HG03039 (cell line): ENCODE results near the gene FITM1.

Experiments used
- ATAC-seq: cut with Tn5 transposase; IDR thresholded peaks from one replicate; pipeline ENCODE4 v1.9.1; 2021; ENCODE audit warnings: mild to moderate bottlenecking, moderate library complexity; ENCODE audit not compliant: unreplicated experiment

FITM1 gene

DNA sequence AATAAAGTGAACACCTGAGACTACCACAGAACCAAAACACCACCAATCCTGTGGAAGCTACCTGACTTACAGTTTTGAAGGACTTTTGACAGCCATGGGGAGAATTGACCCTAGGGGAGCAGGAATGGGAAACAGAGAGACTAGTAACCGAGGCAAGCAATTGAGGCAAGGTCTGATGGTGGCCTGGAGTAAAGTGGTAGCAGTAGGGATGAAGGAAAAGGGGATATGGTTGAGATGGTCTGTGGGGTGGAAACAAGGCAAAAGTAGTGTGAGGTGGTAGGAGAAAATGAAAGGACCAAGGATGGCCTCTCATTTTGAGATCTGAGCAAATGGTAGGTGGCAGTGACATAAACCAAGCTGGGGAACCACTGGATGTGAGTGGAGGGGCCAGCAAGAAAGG is 26.4 kb downstream of the FITM1 start:
- ATAC-seq = no peak

DNA sequence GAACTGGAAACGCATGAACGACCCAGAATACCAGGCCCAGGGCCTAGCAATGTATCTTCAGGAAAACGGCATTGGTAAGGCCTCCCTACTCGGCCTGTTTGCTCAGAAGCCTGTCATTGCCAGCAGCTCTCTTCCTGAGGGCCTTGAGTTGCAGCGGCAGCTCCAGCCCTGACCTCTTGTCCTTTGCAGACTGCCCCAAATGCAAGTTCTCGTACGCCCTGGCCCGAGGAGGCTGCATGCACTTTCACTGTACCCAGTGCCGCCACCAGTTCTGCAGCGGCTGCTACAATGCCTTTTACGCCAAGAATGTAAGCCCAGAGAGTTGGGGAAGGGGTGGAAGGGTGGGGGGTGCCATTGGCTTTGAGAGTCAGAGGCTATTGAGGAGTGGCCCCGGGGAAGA is 26.9 kb downstream of the FITM1 start:
- no peak for ATAC-seq

DNA sequence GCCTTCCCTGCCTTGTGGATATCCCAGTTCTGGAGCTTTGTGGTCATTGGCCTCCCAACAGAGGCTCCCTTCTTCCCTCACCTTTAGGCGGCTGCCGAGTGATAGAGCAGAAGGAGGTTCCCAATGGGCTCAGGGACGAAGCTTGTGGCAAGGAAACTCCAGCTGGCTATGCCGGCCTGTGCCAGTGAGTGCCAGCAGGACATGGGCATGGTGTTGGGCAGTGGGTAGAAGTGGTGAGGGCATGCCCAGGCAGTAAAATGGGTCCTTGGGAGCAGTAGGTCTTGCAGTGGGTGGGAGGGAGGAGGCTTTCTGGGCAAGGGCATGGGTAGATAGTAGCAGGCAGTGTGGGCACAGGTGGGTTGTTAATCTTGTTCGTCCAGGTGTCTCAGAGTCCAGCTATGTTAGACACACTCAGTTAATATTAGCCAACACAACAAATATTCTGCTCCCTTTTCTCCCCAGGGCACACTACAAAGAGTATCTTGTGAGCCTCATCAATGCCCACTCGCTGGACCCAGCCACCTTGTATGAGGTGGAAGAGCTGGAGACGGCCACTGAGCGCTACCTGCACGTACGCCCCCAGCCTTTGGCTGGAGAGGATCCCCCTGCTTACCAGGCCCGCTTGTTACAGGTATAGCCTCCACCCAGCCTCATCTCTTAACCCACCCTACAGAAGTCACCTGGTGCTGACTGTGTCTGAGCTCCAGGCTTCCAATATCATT is 29.5 kb downstream of the FITM1 start:
- ATAC-seq = no peak

- ATAC-seq = no peak
Measured at GRCh38 chr14:24160499-24160849, 30.0 kb downstream of the FITM1 start.

DNA sequence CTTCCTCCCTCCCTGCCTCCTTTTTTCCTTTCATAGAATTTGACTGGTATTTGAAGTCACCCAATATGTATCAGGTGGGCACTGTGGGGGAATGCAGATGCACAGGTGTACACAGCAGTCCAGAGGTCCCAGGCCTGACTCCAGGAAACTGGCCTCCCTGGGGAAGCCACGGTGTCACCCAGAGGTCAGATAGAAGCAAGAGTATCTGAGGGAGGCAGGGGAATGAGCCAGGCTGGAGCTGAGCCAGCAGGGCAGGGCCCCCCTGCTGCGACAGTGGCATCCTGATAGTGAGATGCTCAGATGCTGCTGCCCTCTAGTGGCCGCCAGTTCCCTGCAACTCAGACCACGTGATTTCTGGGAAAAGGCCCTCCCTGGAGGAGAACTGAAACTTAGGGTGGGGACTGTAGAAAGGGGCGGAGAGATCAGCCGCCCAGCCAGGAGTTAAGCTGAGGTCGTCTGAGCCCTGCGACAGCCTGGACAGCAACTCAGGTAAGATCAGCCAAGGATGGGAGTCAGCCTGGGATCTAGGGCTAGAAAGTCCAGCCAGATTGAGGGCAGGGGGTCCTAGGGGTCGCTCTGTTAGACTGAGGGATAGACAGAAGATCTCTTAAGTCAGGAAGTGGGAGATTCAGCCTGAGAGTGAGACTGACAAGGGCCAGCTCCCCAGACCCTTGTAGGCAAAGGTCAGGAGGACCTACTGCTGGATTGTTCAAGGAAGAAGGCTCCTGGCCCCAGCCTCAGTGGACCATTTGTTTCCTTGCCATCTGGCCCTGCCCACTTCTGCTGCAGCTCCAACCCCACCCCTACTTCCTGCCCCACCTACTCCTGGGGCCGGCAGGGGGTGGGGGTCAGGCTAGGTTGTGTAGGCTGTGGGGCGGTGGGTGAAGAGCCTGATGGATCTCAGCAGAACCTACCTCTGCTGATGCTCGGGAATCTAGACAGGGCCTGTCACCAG is 30.7 kb downstream of the FITM1 start, which contains the start of gene IRF9:
Gene IRF9 (plus strand): TSS at position 416 of the 955 bp plus-strand sequence. CDS start 880 bp downstream, outside the sequence.
- peak; percentile 68 for ATAC-seq

DNA sequence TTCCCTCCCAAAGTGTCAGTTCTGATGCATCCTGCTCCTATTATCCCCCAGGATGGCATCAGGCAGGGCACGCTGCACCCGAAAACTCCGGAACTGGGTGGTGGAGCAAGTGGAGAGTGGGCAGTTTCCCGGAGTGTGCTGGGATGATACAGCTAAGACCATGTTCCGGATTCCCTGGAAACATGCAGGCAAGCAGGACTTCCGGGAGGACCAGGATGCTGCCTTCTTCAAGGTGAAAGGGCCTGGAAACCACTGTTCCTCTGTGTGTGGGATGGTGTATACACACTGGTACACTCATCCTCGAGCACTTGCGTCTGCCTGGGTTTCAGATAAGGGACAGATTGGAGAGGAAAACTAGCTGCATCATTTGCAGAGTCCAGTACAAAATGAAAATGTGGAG is 31.6 kb downstream of the FITM1 start:
- ATAC-seq = no peak

DNA sequence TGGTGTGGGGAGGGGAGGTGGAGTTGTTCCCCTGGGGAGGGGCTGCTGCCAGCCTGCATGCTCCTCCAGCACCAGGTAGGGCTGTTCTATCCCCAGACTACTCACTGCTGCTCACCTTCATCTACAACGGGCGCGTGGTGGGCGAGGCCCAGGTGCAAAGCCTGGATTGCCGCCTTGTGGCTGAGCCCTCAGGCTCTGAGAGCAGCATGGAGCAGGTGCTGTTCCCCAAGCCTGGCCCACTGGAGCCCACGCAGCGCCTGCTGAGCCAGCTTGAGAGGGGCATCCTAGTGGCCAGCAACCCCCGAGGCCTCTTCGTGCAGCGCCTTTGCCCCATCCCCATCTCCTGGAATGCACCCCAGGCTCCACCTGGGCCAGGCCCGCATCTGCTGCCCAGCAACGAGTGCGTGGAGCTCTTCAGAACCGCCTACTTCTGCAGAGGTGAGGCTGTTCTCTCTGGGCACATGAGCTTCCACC is 34.1 kb downstream of the FITM1 start:
- no peak for ATAC-seq

DNA sequence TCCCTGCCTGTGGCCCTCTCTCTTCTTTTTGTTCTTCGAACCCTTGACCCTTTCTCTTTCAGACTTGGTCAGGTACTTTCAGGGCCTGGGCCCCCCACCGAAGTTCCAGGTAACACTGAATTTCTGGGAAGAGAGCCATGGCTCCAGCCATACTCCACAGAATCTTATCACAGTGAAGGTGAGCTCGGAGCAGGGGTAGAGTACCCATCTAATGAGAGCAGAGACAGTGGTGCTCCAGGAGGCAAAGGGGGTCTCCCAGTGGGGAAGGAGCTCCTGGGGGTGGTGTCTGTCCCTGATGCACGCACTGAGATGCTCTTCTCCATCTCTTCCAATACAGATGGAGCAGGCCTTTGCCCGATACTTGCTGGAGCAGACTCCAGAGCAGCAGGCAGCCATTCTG is 35.3 kb downstream of the FITM1 start:
- ATAC-seq = no peak

DNA sequence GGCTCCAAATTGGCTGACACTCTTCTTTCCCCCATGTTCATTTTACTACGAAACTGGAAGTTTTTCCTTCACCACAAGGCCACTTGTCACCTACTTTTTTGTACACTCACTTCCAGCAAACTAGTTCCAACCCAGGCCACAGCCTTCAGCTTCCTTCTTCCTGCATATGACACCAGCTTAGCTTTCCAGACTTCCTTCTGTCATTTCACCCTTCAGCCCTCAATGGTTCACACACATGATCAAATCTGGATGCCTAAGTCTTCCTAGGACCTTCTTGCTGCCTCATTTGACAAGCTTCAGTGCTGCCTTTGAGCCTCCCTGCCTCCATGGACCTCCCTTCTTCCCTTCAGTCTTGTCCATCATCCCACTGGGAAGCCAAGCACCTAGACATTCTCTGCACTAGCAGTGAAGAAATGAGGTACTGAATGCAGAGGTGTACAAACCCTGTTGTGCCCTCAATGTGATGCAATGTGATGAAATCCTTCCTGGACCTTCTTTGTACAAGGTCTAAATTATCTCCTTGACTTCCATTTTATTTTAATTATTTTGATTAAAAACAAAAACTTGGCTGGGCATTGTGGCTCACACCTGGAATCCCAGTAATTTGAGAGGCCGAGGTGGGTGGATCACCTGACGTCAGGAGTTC is 37.1 kb downstream of the FITM1 start:
- ATAC-seq = no peak

DNA sequence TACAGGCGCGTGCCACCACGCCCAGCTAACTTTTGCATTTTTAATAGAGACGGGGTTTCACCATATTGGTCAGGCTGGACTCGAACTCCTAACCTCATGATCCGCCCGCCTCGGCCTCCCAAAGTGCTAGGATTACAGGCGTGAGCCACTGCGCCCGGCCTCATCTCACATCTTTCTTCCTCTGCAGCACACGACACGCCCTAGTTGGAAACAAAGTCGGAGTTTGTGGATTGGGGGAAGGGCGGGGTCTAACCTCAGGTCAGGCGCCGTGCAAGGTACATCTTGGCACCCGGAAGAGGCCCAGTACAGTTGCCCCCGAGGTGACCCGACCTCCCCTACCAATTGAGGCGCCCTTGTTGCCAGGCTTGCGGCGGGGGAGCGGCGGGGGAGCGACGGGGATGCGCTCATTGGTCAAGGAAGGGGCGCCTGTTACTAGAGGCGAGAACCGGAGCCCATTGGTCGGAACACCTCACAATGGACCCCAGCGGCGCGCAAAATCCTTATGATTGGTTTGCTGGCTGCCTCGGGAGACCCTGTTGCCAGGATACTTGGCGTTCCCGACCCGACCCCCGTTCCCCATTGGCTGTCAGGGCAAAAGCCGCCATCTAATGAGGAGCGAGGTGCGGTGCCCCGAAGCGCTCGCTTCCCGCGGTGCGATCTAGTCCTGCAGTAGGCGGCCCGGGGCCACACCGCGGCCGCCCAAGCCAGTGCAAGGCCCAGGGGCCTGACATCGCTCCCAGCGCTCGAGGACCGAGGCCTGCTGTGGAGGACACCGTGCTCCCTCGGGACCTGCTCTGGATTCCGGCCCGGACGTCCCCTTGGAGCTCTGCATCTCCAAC is 41.2 kb downstream of the FITM1 start, which contains the start of gene REC8:
Gene REC8 (plus strand): TSS at position 659 of the 839 bp plus-strand sequence. CDS start 473 bp downstream, outside the sequence.
- peak; percentile 42 for ATAC-seq

- no peak for ATAC-seq
Measured at GRCh38 chr14:24172261-24172860, 41.9 kb downstream of the FITM1 start.

GRCh38 chr14:24172871-24173281 is 42.4 kb downstream of the FITM1 start:
- no peak for ATAC-seq

DNA sequence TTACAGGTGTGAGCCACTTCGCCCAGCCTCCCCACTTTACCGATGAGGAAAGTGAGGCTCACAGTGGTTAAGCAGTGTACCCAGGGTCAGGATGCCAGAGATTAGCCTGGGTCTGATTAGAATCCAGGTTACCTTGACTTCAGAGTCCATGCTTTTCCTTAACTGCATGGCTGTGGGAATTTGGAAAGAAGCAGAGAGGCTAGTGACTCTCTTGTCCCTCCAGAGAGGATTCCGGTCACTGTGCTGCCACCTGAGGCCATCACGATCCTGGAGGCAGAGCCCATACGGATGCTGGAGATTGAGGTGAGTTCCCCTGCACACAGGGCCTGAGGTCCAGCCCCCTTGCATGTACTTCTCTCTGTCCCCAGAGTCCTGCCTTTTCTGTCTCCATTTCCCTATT is 46.1 kb downstream of the FITM1 start:
- ATAC-seq = no peak

DNA sequence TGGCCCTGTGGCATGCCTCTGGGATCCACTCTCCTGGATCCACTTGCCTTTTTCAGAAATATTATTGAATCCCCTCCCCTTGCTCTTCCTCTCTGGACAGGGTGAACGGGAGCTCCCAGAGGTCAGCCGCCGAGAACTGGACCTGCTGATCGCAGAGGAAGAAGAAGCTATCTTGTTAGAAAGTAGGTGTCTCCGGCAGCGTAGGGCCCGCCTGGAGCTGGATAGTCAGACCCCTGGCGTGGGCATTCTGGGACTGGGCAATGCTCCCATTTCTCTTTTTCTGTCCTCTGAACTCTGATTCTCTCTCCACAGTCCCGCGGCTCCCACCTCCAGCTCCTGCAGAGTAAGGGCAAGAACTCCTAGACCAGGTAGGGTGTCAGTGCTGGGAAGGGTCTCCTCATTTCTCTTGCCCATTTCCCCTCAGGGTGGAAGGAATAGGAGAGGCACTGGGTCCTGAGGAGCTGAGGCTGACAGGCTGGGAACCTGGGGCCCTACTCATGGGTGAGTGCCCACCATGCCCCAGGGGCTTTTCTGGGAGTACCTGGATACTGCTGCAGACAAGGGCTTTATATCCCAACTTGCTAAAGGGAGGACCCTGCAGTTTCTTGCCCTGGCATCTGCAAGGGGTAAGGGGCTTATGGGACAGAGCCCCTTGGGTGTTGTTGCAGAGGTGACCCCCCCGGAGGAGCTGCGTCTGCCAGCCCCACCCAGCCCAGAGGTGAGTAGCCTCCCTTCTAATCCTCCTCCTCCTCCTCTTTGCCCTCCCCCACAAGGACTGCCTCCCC is 46.8 kb downstream of the FITM1 start:
- no peak for ATAC-seq

- ATAC-seq = no peak
Measured at GRCh38 chr14:24177891-24178290, 47.4 kb downstream of the FITM1 start.

DNA sequence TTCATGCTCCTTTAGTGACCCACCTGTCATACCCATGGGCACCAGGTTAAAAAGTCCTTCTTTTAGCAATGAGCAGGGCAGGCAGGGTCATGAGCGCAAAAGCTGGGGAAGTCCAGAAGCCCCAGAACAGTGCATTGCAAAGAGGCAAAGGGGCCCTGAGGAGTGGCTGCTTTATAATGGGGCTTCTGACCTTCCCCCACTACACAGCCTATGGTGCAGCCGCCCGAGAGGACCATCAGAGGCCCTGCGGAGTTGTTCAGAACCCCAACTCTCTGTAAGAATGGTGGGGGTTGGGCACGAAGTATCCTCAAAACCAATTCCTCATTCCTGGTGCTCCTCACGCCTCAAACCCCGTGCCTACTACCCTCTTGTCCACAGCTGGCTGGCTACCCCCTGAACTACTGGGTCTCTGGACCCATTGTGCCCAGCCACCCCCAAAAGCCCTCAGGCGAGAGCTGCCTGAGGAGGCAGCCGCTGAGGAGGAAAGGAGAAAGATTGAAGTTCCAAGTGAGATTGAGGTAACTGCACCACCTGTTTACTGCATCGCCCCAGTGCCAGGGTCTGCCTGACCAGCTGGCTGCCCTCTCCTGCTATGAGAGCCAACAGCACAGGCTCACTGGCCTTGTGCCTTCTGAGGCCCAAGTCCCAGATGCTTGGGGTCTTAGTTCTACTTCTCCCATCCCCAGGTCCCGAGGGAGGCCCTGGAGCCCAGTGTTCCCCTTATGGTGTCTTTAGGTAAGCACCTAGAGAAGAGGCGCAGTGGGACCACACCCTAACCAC is 48.1 kb downstream of the FITM1 start:
- ATAC-seq = no peak

DNA sequence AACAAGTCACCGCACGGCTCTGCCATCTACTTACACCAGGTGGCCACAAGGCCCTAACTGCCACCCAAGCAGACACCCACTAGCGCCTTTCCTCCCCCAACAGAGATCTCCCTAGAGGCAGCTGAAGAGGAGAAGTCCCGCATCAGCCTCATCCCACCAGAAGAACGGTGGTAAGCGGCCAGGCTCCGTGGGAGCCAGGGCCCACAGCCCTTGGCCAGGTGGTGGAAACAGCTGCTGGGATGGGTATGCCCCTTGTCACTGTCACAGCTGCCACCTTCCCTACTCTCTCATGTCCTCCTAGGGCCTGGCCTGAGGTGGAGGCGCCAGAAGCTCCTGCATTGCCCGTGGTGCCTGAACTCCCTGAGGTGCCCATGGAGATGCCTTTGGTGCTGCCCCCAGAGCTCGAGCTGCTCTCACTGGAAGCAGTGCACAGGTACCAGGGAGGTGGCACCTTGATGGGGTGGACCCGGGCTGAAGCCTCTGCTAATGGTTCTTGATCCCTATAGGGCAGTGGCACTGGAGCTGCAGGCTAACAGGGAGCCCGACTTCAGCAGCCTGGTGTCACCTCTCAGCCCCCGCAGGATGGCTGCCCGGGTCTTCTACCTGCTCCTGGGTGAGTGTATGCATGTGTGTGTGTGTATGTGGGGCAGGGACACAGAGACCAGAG is 49.0 kb downstream of the FITM1 start:
- ATAC-seq = no peak
